A549 (cell line): ENCODE results near the gene LAMA1.

ENCODE experiments used
- CHD4 ChIP-seq: fragments of 200-600 bp; sonication (generic); IDR thresholded peaks from 2 replicates; pipeline ENCODE4 v1.6.1; 2016; ENCODE audit warnings: antibody characterized with exemption, mild to moderate bottlenecking, borderline replicate concordance
- ELK1 ChIP-seq: fragments of 150-350 bp; IDR thresholded peaks from 2 replicates; pipeline ENCODE4 v1.6.1; 2014; ENCODE audit warnings: low read depth, mild to moderate bottlenecking, low read length
- EP300 ChIP-seq, 2 experiments: fragments of >200 bp; sonication (Bioruptor Twin); formaldehyde crosslinking; IDR thresholded peaks; 2 replicates in 1 of 2; 3 replicates in 1 of 2; pipeline ENCODE4 v1.6.1; 2016 to 2017
- JUN ChIP-seq, 2 experiments: fragments of >200 bp; sonication (Bioruptor Twin); formaldehyde crosslinking; IDR thresholded peaks; 2 replicates in 1 of 2; 3 replicates in 1 of 2; pipeline ENCODE4 v1.6.1; 2016 to 2017
- JUNB ChIP-seq: fragments of >200 bp; sonication (Bioruptor Twin); formaldehyde crosslinking; IDR thresholded peaks from 2 replicates; pipeline ENCODE4 v1.6.1; 2016
- PHF8 ChIP-seq: fragments of 200-600 bp; sonication (generic); IDR thresholded peaks from 2 replicates; pipeline ENCODE4 v1.6.1; 2016; ENCODE audit warnings: low read depth, mild to moderate bottlenecking, antibody characterized with exemption, moderate library complexity, borderline replicate concordance
- RCOR1 ChIP-seq: fragments of 150-350 bp; IDR thresholded peaks from 2 replicates; pipeline ENCODE4 v1.6.1; 2014; ENCODE audit warnings: antibody characterized with exemption, low read length, low read depth
- RNF2 ChIP-seq: fragments of 200-600 bp; sonication (generic); IDR thresholded peaks from 2 replicates; pipeline ENCODE4 v1.6.1; 2016; ENCODE audit warnings: low read depth, mild to moderate bottlenecking, antibody characterized with exemption, moderate library complexity, borderline replicate concordance
- TF ChIP-seq, protein P1 (sequence below): fragments of >200 bp; sonication (Bioruptor Twin); formaldehyde crosslinking; IDR thresholded peaks from 3 replicates; pipeline ENCODE4 v1.5.1; 2016
- TF ChIP-seq, protein P2 (sequence below): fragments of 250-450 bp; sonication (Bioruptor Pico); IDR thresholded peaks from 2 replicates; pipeline ENCODE4 v1.5.0; 2021; ENCODE audit warnings: mild to moderate bottlenecking, moderate library complexity, borderline replicate concordance

DNA sequence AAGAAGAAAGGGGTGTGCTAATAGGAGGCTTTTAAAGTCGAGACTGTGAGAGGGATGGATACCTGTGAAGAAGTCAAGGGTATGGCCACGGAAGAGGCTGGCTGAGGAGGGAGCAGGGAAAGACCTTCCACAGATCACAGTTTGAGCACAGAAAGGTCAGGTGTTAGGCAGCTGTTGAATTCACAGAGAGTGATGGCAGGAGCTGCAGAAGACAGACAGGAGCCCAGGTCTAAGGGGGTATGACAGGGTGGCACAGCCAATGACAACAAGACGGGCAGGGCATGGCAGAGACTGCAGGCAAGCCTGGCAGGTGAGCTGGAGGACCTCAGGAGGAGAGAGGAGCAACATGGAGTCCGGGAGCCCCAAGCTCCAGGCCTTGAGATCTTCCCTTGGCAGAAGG lies 163.1 kb downstream of the LAMA1 start:
- TF ChIP-seq, protein P1, sequence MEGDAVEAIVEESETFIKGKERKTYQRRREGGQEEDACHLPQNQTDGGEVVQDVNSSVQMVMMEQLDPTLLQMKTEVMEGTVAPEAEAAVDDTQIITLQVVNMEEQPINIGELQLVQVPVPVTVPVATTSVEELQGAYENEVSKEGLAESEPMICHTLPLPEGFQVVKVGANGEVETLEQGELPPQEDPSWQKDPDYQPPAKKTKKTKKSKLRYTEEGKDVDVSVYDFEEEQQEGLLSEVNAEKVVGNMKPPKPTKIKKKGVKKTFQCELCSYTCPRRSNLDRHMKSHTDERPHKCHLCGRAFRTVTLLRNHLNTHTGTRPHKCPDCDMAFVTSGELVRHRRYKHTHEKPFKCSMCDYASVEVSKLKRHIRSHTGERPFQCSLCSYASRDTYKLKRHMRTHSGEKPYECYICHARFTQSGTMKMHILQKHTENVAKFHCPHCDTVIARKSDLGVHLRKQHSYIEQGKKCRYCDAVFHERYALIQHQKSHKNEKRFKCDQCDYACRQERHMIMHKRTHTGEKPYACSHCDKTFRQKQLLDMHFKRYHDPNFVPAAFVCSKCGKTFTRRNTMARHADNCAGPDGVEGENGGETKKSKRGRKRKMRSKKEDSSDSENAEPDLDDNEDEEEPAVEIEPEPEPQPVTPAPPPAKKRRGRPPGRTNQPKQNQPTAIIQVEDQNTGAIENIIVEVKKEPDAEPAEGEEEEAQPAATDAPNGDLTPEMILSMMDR = no peak
- TF ChIP-seq CHD4 (no peak), JUNB (no peak), RNF2 (no peak), PHF8 (no peak), EP300 (IDR thresholded peaks at IDR 0.05) (no peak), RCOR1 (no peak), ELK1 (no peak), JUN (IDR thresholded peaks at IDR 0.05) (no peak)
- TF ChIP-seq, protein P2, sequence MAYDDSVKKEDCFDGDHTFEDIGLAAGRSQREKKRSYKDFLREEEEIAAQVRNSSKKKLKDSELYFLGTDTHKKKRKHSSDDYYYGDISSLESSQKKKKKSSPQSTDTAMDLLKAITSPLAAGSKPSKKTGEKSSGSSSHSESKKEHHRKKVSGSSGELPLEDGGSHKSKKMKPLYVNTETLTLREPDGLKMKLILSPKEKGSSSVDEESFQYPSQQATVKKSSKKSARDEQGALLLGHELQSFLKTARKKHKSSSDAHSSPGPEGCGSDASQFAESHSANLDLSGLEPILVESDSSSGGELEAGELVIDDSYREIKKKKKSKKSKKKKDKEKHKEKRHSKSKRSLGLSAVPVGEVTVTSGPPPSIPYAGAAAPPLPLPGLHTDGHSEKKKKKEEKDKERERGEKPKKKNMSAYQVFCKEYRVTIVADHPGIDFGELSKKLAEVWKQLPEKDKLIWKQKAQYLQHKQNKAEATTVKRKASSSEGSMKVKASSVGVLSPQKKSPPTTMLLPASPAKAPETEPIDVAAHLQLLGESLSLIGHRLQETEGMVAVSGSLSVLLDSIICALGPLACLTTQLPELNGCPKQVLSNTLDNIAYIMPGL (CRISPR knock-in tag) = no peak
